ENCODE data around the gene GRK3.

GRCh38 chr22:25749420-25750169 is 185.1 kb downstream of the GRK3 start:
- TF ChIP-seq POLR2AphosphoS5 (IDR thresholded peaks at IDR 0.05) (no peak), CTCF (IDR thresholded peaks at IDR 0.05) (no peak)
